Retinal pigment epithelial cell (primary cell): ENCODE data around the gene PRKCI.
A peak's percentile ranks its signal among the peaks of the same experiment; 100 is the strongest.

Experiments used
- DNase-seq: peaks from one replicate; pipeline ENCODE4 v3.0.0-alpha.2; 2010; ENCODE audit warnings: low read depth
- H3K4me3 ChIP-seq: 2 replicates; pipeline ENCODE4 v1.5.1; 2011; ENCODE audit warnings: mild to moderate bottlenecking, low read length, control low read depth, moderate library complexity
- CTCF ChIP-seq: conservative IDR thresholded peaks from 2 replicates; pipeline ENCODE4 v1.5.1; 2011; ENCODE audit warnings: low read depth, low read length, control low read depth, inconsistent platforms

PRKCI gene

DNA sequence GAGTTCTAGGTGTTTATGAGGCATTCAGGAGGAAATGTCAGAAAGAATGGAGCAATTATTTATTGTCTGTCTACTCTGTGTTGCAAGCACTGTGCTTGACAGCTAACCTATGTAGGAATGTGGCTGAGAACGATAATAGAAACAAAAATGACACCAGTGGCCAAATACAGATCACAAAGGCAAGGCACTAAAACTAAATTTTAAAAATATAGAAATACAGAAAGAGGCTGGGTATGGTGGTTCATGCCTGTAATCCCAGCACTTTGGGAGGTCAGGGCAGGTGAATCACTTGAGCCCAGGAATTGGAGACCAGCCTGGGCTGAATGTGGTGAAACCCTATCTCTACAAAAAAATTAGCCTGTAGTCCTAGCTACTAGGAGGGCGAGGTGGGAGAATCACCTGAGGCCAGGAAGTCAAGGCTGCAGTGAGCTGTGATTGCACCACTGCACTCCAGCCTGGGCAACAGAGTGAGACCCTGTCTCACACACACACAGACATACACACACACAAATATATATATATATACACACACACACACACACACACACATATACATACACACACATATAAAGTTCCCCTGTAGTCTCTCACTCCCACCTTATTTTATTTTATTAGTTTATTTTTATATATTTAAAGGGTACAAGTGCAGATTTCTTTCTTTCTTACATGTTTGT is 6.0 kb downstream of the PRKCI start:
- TF ChIP-seq CTCF, result no peak
- no peak for DNase-seq
- no peak overlapping the region for H3K4me3 ChIP-seq

- TF ChIP-seq CTCF, result no peak
- DNase-seq, result no peak
Measured at GRCh38 chr3:170232266-170232665, 10.0 kb downstream of the PRKCI start.

DNA sequence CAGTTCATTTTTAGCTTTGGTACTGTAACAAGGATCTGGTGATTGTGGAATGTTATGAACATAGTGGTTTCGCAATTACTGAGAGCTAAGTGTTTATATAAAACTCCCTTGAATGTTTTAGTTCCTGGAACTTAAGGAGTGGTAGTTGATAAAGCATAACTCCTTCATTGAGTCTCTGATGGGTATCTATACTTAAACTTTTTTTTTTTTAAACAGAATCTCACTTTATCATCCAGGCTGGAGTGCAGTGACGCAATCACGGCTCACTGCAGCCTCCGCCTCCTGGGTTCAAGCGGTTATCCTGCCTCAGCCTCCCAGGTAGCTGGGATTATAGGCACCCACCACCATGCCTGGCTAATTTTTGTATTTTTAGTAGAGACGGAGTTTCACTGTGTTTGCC is 11.3 kb downstream of the PRKCI start:
- no peak overlapping the region for H3K4me3 ChIP-seq
- TF ChIP-seq CTCF, result no peak
- DNase-seq, result peak; percentile 35

More at GRCh38 chr3:170232266-170232665, 10.0 kb downstream of the PRKCI start:
- no peak overlapping the region for H3K4me3 ChIP-seq

- no peak for TF ChIP-seq CTCF
- H3K4me3 ChIP-seq, result no peak overlapping the region
Measured at GRCh38 chr3:170240142-170240541, 17.9 kb downstream of the PRKCI start.

DNA sequence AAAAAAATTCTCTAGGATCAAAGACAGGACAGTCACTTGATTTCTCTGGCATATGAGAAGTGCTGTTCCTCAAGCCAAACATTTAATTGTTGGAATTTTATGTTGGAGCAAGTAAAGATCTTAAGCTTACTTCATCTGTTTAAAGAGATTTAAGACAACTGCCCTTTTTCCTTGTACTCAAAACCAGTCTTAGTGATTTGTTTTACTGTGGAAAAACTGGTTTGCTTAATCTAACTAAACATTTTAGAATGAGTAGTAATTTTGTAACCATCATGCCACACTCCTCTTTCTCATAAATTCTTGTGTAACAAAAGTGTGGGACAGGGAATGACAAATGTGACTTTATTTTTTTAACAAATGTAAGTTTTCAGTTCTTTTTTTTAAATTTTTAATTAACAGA is 18.4 kb downstream of the PRKCI start:
- H3K4me3 ChIP-seq, result no peak overlapping the region
- TF ChIP-seq CTCF, result no peak
- no peak for DNase-seq

More at GRCh38 chr3:170240142-170240541, 17.9 kb downstream of the PRKCI start:
- DNase-seq, result no peak

DNA sequence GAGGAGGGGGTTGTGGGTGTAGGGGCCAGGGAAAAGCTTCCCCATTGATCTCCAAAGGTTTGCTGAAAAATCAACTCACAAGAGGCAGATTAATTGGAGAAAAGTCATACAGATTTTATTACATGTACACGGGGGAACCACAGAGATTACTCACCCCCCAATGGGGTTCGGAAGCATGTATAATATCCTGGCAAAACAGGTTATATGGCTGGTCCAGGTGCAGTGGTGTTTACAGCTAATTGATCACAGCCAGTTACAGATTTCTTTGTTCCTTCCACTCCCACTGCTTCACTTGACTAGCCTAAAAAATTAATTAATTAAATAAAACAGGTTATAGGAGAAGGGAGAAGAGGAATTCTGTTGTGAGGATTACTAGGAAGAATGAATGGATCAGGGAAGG is 22.4 kb downstream of the PRKCI start:
- no peak for TF ChIP-seq CTCF
- H3K4me3 ChIP-seq, result no peak overlapping the region
- no peak for DNase-seq

DNA sequence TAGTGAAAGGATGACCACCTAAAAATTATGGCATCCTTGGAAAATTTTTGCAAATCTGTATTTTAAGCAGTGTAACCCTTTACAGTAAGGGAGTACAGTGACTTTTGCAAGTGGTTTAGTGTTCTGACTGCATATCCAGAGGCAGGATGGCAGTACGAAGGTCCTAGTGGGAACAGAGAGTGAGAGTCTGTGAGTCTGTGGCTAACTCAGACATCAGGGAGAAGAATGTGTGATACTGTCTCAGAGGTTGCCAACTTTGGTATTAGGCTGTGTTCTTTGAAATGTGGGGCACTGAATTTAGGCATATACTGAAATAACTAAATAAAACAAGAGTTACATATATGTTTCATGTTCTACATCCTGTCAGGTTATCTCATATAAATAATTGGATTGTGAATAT is 25.7 kb downstream of the PRKCI start:
- no peak for TF ChIP-seq CTCF
- DNase-seq, result no peak
- H3K4me3 ChIP-seq, result no peak overlapping the region
